22Rv1 (cell line): Measurements from ENCODE around the gene NAA25.

ENCODE experiments used
- ZFX ChIP-seq: fragments of 450-650 bp; IDR thresholded peaks from 2 replicates; pipeline ENCODE4 v1.6.1; 2017; ENCODE audit warnings: antibody characterized with exemption, borderline replicate concordance
- TF ChIP-seq, protein P1 (sequence below): fragments of 450-650 bp; IDR thresholded peaks from 2 replicates; pipeline ENCODE4 v1.5.1; 2017; ENCODE audit warnings: mild to moderate bottlenecking

DNA sequence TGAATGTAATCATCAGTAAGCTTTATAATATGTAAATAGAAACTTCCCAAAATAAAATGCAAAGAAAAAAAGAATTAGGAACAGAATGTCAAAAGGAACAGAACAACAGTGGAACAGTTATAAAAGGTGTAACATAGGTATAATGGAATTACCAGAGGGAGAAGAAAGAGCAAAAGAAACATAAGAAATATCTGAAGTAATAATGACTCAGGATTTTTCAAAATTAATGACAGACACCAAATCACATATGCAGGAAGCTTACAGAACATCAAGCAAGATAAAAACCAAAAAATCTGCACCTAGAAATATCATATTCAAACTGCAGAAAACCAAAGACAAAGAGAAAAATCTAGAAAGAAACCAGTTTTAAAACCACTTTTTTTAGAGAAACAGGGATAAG, 131.7 kb downstream of the NAA25 start:
- TF ChIP-seq, protein P1, sequence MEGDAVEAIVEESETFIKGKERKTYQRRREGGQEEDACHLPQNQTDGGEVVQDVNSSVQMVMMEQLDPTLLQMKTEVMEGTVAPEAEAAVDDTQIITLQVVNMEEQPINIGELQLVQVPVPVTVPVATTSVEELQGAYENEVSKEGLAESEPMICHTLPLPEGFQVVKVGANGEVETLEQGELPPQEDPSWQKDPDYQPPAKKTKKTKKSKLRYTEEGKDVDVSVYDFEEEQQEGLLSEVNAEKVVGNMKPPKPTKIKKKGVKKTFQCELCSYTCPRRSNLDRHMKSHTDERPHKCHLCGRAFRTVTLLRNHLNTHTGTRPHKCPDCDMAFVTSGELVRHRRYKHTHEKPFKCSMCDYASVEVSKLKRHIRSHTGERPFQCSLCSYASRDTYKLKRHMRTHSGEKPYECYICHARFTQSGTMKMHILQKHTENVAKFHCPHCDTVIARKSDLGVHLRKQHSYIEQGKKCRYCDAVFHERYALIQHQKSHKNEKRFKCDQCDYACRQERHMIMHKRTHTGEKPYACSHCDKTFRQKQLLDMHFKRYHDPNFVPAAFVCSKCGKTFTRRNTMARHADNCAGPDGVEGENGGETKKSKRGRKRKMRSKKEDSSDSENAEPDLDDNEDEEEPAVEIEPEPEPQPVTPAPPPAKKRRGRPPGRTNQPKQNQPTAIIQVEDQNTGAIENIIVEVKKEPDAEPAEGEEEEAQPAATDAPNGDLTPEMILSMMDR = no peak
- no peak for TF ChIP-seq ZFX
